GM12874 (cell line): ENCODE data around the gene TNFRSF19.

Experiments used
- TF ChIP-seq, protein P1 (sequence below): IDR thresholded peaks from 2 replicates; pipeline ENCODE4 v1.5.1; 2011; ENCODE audit warnings: low read depth, mild to moderate bottlenecking, control low read depth, low read length, moderate library complexity; ENCODE audit not compliant: insufficient read depth

Gene TNFRSF19

GRCh38 chr13:23583491-23583890 is 13.3 kb downstream of the TNFRSF19 start:
- TF ChIP-seq, protein P1, sequence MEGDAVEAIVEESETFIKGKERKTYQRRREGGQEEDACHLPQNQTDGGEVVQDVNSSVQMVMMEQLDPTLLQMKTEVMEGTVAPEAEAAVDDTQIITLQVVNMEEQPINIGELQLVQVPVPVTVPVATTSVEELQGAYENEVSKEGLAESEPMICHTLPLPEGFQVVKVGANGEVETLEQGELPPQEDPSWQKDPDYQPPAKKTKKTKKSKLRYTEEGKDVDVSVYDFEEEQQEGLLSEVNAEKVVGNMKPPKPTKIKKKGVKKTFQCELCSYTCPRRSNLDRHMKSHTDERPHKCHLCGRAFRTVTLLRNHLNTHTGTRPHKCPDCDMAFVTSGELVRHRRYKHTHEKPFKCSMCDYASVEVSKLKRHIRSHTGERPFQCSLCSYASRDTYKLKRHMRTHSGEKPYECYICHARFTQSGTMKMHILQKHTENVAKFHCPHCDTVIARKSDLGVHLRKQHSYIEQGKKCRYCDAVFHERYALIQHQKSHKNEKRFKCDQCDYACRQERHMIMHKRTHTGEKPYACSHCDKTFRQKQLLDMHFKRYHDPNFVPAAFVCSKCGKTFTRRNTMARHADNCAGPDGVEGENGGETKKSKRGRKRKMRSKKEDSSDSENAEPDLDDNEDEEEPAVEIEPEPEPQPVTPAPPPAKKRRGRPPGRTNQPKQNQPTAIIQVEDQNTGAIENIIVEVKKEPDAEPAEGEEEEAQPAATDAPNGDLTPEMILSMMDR, result no peak

GRCh38 chr13:23584275-23584674 is 14.1 kb downstream of the TNFRSF19 start:
- TF ChIP-seq, protein P1, result no peak

- TF ChIP-seq, protein P1, result no peak
These were observed 16.1 kb downstream of the TNFRSF19 start for GRCh38 chr13:23586336-23586735.

DNA sequence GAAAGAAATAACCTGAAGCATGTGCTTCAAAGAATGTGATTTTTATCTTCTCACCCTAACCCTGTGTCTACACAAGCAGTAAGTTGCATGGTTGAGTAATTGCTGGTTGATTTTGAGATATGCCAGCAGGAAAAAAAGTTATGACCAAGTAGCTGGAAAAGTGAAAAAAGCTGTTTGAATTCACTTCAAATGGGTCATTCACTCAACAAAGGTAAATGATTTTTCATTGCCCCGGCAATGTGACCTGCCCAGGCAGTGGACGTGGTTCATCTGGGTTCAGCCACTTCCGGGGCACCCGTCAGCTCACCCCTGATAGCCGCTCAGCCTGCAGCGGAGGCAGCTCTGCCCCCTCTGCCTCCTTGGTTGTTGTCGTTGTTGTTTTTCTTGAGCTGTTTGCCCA is 18.5 kb downstream of the TNFRSF19 start:
- TF ChIP-seq, protein P1, result no peak

DNA sequence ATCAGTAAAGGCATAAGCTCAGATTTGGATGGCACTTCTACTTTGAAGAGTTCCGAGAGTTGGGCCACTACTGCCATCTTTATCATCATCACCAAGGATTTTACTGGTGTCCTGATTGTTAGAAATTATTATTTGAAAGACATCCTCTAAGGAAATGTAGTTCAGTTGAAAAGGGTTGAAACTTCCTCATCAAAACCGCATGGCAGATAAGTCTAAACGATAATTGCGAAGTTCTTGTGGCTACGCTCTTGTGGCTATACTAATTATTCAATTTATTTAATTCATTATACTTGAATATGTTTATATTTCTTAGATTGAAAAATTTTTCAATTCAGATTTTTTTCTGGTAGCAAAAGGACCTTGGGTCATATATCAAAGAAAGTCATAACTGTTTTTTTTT is 22.4 kb downstream of the TNFRSF19 start:
- TF ChIP-seq, protein P1, result no peak

GRCh38 chr13:23593148-23593547 is 22.9 kb downstream of the TNFRSF19 start:
- TF ChIP-seq, protein P1, result no peak

GRCh38 chr13:23598369-23598768 is 28.2 kb downstream of the TNFRSF19 start:
- TF ChIP-seq, protein P1, result no peak
